Erythroblast (primary cell): ENCODE results near the gene PLA2G6.
"Not testable (repeated sequence)": the region's sequence is repeated elsewhere in the genome, so short reads cannot be mapped to it uniquely, and the experiment has no call there.

Experiments used
- DNase-seq, 2 experiments: peaks; one replicate each; lab custom pipeline; 2025; lab: John Stamatoyannopoulos, UW
- GATA1 ChIP-seq: IDR thresholded peaks from 2 replicates; pipeline ENCODE4 v1.6.1; 2011; ENCODE audit warnings: low read depth, mild to moderate bottlenecking, control low read depth, low read length, moderate library complexity
- POLR2A ChIP-seq: IDR thresholded peaks from 2 replicates; pipeline ENCODE4 v1.6.1; 2011; ENCODE audit warnings: mild to moderate bottlenecking, low read length

PLA2G6 gene

GRCh38 chr22:38190581-38190980 is 9.0 kb upstream of the PLA2G6 start:
- TF ChIP-seq POLR2A (no peak), GATA1 (no peak)

DNA sequence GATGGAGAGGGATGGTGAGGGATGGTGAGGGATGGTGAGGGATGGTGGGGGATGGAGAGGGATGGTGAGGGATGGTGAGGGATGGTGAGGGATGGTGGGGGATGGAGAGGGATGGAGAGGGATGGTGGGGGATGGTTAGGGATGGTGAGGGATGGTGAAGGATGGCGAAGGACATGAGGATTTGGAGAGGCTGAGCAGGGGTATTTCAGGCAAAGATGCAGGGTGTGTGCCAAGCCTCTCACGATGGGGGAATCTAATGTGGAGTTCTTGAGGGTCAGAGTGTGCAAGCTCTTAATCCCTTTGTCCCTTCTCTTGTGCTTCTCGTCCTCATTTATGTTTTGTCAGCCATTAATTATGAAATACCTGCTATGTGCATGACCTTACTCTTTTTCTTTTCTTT is 7.5 kb upstream of the PLA2G6 start:
- no peak for DNase-seq
- TF ChIP-seq GATA1 (no peak), POLR2A (no peak)

More at GRCh38 chr22:38190581-38190980, 9.0 kb upstream of the PLA2G6 start:
- DNase-seq = no peak

DNA sequence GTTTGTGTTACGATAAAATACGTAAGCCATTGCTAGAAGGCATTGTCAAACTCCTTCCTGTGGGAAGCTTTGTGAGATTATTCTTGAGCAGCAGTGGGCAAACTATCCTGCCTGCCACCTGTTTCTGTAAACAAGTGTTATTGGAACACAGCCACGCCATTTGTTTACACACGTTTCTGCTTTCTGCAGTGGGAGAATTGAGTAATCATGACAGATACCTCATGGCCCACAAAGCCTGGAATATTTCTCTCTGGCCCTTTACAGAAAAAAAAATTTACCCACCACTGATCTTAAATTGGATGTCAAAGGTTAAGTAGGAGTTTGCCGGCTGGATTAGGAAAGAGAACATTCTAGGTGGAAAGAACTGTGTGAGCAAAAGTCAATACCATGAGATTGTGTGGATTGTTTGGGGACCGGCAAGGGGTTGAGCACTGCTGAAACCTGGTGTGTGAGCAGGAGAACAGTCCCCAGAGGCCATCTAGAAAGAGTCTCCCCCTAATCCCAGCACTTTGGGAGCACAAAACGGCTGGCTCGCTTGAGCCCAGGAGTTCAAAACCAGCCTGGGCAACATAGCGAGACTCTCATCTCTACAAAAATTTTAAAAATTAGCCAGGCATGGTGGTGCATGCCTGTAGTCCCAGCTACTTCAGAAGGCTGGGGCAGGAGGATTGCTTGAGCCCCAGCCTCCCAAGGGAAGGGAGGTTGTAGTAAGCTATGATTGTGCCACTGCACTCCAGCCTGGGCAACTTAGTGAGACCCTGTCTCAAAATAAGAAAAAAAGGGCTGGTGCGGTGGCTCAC is 6.0 kb upstream of the PLA2G6 start:
- DNase-seq = no peak
- TF ChIP-seq POLR2A = no peak

GRCh38 chr22:38186429-38186828 is 4.8 kb upstream of the PLA2G6 start:
- TF ChIP-seq POLR2A (no peak), GATA1 (no peak)
- DNase-seq = no peak

DNA sequence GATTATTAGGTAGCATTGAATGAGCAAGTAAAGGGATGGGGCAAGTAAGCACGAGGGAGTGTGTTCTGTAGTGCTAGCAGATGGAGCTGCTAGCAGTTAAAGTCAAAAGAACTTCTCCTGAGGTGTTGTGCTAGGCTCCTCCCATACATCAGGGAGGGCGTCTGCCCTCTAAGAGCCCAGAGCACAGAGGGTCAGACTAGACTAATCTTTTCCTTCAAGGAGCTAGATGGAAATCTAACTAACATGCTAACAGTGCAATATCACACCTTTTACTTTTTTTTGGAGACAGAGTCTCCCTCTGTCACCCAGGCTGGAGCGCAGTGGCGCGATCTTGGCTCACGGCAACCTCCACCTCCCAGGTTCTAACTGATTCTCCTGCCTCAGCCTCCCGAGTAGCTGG is 3.2 kb upstream of the PLA2G6 start:
- no peak for DNase-seq
- TF ChIP-seq POLR2A (no peak), GATA1 (no peak)

DNA sequence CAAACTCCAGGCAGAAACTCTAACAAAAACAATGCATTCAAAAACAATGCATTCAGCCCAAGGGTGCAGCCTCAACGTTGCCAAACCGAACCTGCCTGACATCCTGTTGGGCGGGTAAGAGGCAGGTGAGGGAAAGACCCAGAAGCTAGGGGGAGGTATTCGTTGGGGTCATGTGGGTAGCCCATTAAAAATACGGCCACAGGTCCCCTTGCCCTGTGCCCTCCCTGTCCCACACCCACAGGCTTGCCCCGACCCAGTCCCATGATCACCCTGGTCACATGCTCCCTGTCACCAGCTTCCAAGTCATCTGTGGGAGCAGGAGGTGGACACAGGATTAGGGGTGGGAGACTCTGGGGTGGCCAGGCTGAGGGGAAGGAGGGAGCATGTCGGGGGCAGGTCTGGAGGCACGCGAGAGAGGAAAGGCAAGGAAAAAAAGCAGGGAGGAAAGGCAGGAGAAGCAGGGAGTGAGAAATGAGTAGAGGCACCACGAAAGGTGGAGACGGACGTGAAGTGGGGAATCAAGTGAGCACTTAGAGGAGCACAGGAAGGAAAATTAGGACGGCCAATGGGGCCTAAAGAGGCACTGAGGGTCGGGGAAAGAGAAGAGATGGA is 683 bp downstream of the PLA2G6 start:
- peak; percentile 60 to 80 for DNase-seq
- TF ChIP-seq POLR2A = no peak
- TF ChIP-seq GATA1 = no peak

DNA sequence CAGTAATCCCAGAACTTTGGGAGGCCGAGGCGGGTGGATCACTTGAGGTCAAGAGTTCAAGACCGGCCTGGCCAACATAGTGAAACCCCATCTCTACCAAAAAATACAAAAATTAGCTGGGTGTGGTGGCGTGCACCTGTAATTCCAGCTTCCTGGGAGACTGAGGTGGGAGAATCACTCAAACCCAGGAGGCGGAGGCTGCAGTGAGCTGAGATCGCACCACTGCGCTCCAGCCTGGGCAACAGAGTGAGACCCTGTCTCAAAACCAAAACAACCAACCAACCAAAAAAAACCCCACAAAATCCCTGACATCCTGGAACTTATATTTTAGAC is 3.1 kb downstream of the PLA2G6 start:
- not testable (repeated sequence) for DNase-seq

DNA sequence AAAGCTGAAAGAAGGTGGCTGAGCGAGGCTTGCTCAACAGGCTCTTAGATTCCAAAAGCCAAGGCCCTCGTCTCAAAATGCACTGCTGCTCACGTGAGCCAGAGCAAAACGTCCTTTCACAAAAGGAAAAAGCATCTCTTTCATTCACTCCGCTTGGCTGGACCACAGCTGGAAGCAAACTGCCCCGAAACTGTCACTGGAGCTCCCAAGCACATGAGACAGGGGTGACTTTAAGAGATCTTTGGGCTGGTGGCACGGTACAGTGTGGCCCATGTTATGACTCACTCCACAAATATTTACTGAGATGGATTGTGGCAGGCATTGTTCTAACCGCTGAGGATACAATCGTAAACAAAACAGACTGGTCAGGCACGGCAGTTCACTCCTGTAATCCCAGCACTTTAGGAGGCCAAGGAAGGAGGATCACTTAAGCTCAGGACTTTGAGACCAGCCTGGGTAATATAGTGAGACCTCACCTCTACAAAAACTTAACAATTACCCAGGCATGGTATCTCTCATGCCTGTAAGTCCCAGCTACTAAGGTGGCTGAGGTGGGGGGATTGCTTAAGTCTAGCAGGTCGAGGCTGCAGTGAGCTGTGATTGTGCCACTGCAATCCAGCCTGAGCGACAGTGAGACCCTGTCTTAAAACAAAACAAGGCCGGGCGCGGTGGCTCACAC is 3.6 kb downstream of the PLA2G6 start:
- TF ChIP-seq POLR2A = peak; percentile 22
- no peak for TF ChIP-seq GATA1

DNA sequence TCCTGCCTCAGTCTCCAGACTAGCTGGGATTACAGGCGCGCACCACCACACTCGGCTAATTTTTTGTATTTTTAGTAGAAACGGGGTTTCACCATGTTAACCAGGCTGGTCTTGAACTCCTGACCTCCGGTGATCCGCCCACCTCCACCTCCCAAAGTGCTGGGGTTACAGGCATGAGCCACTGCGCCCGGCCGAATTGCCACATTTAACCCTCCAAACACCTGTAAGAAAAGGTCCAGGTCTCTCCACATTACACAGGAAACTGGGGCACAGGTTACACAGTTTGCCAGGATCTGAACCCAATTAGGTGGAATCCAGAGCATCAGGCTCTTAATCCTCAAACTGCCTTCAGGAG is 4.1 kb downstream of the PLA2G6 start:
- DNase-seq = not testable (repeated sequence)

More for the DNA sequence above, 3.6 kb downstream of the PLA2G6 start:
- DNase-seq = peak in 1 of 2 experiments; percentile 27

- TF ChIP-seq POLR2A = peak; percentile 4
- TF ChIP-seq GATA1 = no peak
- DNase-seq = no peak
Measured at GRCh38 chr22:38177044-38177443, 4.6 kb downstream of the PLA2G6 start.

GRCh38 chr22:38176170-38176741 is 5.4 kb downstream of the PLA2G6 start:
- TF ChIP-seq GATA1 (no peak), POLR2A (peak; percentile 31)
- no peak for DNase-seq

GRCh38 chr22:38175206-38176118 is 6.2 kb downstream of the PLA2G6 start:
- TF ChIP-seq GATA1 (no peak), POLR2A (no peak)
- DNase-seq = no peak

DNA sequence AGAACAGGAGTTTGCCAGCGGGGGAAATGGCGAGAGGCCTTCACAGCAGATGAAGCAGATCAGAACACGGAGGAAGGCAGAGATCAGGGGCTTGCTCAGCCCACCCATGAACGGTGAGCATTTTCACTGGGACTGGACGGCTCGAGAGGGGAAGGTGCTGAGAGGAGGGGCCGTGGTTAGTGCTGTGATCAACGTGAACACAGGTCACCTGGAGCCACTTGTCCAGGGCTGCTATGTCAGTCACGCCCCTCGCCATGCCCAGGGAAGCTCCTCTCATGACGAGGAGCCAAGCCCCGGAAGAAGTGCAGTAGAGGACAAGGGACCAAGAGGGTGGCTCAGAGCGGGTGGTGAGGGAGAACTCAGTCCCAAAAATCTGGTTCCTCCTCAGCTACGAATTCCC is 7.0 kb downstream of the PLA2G6 start:
- TF ChIP-seq GATA1 (no peak), POLR2A (no peak)
- no peak for DNase-seq

- DNase-seq = no peak
- TF ChIP-seq GATA1 = no peak
- TF ChIP-seq POLR2A = no peak
Measured at GRCh38 chr22:38173641-38173906, 8.1 kb downstream of the PLA2G6 start.
